HG03066 (cell line): ENCODE results near the gene RAB5B.
"Not testable (repeated sequence)": the region's sequence is repeated elsewhere in the genome, so short reads cannot be mapped to it uniquely, and the experiment has no call there.

ENCODE experiments used
- ATAC-seq: cut with Tn5 transposase; IDR thresholded peaks from one replicate; pipeline ENCODE4 v1.9.1; 2021; ENCODE audit warnings: low read depth; ENCODE audit not compliant: unreplicated experiment

RAB5B gene

DNA sequence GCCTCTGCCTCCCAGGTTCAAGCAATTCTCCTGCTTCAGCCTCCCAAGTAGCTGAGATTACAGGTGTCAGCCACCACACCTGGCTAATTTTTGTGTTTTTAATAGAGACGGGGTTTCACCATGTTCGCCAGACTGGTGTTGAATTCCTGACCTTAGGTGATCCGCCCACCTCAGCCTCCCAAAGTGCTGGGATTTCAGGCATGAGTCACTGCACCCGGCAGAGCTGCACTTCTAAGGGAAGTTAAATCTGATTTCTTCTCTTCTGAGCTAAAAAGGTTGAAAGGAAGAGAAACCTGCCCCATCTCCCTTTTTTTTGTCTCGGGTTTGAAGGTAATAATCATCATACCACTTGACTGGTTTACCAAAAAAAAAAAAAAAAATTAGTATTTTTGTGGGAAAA is 8.0 kb downstream of the RAB5B start:
- ATAC-seq, result not testable (repeated sequence)

DNA sequence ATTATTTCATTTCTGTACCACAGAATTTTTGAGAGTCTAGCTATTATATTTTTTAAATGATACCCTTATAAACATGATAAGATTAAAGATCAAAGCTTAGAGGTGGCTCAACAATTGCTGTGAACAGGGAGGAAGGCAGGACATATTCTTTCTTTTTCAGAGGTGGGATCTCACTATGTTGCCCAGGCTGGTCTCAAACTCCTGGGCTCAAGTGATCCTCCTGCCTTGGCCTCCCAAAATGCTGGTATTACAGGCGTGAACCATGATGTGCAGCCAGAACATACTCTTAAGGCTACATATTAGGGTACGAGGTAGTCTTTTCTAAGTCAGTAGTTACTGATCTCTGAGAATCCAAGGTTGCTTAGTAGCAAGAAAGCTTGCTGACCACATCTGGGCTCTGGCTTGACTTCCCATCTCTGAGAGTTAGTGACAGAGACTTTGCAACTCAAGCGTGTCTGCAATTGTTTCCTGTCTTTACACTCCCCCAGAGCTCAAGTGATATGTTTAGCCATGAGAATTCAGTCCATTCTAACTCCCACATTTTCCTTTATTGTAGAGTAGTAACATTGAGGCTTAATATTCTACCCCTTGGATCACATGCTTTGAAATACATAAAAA is 8.6 kb downstream of the RAB5B start:
- peak; percentile 97 for ATAC-seq

- no peak for ATAC-seq
Observed at GRCh38 chr12:55983232-55983842, 9.5 kb downstream of the RAB5B start.

GRCh38 chr12:55984861-55985260 is 11.0 kb downstream of the RAB5B start:
- ATAC-seq, result no peak

DNA sequence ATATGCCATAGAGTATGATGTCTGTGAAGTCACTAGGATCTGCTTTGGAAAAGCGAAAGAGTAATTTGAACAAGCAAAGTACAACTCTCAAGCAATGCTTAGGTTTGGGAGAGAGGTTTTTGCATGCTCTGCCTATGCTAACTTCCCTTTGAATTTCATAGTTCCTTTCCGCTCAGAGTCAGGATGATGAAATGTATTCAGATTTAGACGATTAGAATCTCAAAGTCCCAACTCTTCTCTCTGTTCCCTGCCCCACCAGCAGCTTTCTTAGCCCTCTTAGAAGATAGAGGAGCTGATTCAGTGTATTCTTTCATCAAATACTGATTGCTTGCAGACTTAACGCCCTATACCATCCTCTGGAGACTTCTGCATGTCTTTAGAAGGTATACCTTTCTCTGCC is 11.5 kb downstream of the RAB5B start:
- ATAC-seq, result no peak

DNA sequence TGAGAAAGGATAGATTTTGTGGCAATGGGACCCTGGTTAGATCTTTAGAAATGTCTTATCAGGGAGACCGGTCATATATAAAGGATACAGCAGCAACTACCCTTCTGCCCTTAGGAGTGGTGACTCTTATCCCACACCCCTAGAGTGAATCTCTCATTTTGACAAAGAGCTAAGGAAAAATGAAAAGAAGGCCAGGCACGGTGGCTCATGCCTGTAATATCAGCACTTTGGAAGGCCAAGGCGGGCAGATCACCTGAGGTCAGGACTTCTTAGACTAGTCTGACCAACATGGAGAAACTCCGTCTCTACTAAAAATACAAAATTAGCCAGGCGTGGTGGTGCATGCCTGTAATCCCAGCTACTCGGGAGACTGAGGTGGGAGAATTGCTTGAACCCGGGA is 12.1 kb downstream of the RAB5B start:
- not testable (repeated sequence) for ATAC-seq

DNA sequence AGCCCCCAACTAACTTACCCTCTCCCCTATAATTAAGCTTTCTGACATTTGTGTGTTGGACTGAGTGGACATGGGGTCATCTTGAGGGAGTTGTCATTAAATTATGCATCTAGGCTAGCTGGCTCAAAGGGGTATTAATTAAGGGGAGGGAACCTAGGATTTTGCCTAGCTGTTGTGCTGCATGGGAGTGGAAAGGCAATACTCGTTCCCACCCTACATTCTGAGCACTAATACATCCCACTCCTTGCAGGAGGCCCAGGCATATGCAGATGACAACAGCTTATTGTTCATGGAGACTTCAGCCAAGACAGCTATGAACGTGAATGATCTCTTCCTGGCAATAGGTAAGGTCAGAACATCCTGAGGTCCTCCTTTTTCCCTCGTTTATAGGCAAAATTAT is 17.2 kb downstream of the RAB5B start:
- no peak for ATAC-seq

DNA sequence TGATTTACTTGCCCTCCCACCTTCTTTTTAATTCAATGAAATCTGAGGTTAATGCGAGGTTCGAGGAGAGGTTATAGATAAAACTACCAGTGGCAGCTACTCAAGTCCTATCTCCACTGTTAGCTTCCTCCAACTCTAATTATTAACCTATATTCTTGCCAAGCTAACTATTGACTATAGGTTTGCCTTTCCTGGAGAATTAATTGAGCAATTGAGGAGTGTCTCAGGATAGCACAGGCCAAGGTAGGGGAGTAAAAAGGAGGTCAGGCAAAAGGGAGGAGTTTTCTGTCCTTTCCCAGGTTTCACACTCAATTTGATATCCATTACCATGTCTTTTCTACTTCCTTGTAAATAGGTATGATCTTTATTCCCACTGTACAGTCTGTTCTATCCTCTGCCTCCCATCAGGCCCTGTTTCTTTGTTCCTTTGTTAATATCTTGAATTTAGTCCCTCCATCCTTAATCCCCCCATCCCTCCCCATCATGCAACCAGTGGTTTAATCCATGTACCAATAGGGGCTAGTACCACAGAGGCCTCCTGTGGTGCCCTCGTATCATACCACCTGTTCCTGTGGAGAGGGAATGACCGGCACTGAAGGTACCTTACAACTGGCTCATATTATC is 19.5 kb downstream of the RAB5B start:
- ATAC-seq, result no peak

DNA sequence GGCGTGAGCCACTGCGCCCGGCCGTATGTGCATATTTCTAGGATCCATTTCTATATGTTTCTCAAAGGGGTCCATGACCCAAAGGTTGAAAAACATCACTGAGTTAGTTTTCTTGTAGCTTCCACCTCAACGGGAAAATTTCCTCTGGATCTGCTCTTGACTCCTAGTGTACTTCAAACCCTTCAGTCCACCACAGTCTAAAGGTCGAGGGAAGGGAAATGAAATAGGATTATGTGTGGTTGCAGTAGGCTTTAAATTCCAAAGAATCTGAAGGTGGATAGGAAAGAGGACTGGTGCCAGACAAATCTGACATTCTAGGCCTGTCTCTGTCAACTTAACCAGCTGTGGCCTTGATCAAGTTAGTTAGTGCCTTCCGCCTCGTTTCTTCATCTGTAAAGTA is 21.5 kb downstream of the RAB5B start:
- no peak for ATAC-seq

- no peak for ATAC-seq
Observed at GRCh38 chr12:55996201-55996714, 22.4 kb downstream of the RAB5B start.

- ATAC-seq, result peak; percentile 96
Observed at GRCh38 chr12:55996715-55997534, 23.0 kb downstream of the RAB5B start, which contains the start of gene SUOX. TSS of gene SUOX (plus strand) at chr12:55997276. CDS start at chr12:56002222, 4,946 bp downstream.

DNA sequence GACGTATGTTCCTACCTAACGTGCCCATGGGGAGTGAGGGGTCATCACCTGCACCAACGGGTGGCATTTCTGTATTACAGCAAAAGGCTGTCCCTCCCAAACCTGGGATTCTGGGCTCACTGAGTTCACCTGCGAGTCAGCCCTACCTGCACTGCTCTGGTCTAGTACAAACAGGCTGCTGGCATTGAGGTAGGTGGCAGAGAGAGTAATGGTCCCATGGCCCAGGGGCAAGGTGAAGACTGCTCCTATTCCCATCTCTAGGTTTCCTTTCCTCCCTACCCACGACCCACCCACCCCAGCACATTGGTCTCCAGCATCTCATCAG is 23.6 kb downstream of the RAB5B start:
- ATAC-seq, result no peak

DNA sequence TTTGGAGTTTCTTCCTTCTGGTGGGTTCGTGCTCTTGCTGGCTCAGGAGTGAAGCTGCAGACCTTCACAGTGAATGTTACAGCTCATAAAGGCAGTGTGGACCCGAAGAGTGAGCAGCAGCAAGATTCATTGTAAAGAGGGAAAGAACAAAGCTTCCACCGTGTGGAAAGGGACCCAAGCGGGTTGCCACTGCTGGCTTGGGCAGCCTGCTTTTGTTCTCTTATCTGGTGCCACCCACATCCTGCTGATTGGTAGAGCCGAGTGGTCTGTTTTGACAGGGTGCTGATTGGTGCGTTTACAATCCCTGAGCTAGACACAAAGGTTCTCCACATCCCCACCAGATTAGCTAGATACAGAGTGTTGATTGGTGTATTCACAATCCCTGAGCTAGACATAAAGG is 25.6 kb downstream of the RAB5B start:
- ATAC-seq, result not testable (repeated sequence)

DNA sequence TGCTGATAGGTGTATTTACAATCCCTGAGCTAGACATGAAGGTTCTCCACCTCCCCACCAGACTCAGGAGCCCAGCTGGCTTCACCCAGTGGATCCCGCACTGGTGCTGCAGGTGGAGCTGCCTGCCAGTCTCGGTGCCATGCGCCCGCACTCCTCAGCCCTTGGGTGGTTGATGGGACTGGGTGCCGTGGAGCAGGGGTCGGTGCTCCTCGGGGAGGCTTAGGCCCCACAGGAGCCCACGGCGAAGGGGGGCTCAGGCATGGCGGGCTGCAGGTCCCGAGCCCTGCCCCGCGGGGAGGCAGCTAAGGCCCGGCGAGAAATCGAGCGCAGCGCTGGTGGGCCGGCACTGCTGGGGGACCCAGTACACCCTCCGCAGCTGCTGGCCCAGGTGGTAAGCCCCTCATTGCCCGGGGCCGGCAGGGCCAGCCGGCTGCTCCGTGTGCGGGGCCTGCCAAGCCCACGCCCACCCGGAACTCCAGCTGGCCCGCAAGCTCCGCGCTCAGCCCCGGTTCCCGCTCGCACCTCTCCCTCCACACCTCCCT is 26.2 kb downstream of the RAB5B start:
- ATAC-seq, result not testable (repeated sequence)

DNA sequence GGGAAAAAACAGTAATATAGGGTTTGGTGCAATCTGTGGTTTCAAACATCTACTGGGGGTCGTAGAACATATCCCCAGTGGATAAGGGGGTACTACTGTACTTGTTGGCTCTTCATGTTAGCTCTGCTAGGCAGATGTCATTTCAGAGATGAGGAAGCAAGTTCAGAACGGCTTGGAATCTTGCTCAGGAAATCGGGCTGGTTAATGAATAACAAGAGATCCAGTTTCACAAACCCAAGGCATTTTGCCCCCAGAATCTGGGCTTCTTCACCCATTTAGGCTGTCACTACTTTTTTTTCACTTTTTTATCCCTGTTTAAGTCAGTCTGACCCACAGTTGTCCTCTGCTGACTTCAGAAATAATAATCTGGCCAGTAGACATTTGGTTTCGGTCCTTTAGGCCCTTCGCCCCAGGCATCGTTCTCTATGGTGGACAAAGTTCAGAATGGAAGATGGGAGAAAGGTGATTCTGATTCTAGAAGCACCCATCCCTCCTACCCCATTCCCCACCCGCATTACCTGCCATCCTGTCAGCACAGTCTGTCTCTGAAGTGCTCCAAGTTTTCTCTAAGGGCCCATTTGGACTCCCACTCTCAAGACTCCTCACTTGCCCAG is 27.7 kb downstream of the RAB5B start:
- ATAC-seq, result no peak

DNA sequence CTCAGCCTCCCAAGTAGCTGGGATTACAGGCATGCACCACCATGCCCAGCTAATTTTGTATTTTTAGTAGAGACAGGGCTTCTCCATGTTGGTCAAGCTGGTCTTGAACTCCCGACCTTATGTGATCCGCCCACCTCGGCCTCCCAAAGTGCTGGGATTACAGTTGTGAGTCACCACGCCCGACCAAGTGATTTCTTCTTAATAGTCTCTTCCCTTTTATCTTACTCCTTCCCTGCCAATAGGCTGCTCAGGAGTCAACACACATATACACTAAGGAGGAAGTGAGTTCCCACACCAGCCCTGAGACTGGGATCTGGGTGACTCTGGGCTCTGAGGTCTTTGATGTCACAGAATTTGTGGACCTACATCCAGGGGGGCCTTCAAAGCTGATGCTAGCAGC is 29.5 kb downstream of the RAB5B start:
- not testable (repeated sequence) for ATAC-seq

DNA sequence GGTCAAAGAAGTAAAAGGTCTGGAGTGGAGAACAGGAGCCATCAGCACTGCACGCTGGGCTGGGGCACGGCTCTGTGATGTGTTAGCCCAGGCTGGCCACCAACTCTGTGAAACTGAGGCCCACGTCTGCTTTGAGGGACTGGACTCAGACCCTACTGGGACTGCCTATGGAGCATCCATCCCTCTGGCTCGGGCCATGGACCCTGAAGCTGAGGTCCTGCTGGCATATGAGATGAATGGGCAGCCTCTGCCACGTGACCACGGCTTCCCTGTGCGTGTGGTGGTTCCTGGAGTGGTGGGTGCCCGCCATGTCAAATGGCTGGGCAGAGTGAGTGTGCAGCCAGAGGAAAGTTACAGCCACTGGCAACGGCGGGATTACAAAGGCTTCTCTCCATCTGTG is 30.3 kb downstream of the RAB5B start:
- no peak for ATAC-seq

GRCh38 chr12:56007564-56008559 is 34.0 kb downstream of the RAB5B start:
- ATAC-seq, result no peak

- ATAC-seq, result no peak
Observed at GRCh38 chr12:56010111-56010570, 36.3 kb downstream of the RAB5B start.
